NCI-H446 treated with DMSO at 0.1 percent for 48 hours (cell line): Measurements from ENCODE around the gene MT1X.

Experiments
- DNase-seq: peaks from one replicate; lab custom pipeline; 2025; lab: John Stamatoyannopoulos, UW

MT1X gene

GRCh38 chr16:56679078-56679730, 3.1 kb upstream of the MT1X start:
- no peak for DNase-seq

GRCh38 chr16:56679818-56680217, 2.5 kb upstream of the MT1X start:
- DNase-seq, result no peak

DNA sequence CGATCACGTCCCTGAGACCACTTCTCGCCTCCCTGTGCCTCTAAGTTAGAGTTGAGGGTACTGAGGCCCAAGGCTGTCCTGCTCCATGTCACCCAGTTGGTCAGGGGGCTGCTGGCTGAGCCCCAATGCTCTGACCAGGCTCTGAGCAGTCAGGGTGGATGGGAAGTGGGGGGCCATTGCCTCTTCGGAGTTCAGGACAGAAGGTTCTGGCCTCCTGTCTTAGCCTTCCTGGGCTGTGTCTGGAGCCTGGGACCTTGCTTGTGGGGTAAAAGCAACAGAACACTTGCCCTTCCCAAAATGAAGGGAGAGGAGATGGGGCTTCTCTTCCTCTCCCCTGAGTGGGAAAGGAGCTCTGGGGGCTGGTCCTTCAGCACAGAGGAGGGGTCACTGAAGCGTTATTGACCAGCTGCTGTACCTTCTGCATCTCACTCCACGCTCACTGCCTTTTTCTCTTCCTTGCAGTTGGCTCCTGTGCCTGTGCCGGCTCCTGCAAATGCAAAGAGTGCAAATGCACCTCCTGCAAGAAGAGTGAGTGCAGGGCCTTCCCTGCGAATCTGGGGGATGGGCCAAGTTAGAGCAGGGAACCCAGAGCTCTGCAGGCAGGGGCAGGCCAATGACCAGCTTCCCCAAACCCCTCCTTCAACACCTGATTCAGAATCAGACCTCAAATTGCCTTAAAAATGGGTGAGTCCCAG, 580 bp downstream of the MT1X start:
- no peak for DNase-seq

GRCh38 chr16:56683424-56684172, 1.3 kb downstream of the MT1X start:
- DNase-seq, result no peak

DNA sequence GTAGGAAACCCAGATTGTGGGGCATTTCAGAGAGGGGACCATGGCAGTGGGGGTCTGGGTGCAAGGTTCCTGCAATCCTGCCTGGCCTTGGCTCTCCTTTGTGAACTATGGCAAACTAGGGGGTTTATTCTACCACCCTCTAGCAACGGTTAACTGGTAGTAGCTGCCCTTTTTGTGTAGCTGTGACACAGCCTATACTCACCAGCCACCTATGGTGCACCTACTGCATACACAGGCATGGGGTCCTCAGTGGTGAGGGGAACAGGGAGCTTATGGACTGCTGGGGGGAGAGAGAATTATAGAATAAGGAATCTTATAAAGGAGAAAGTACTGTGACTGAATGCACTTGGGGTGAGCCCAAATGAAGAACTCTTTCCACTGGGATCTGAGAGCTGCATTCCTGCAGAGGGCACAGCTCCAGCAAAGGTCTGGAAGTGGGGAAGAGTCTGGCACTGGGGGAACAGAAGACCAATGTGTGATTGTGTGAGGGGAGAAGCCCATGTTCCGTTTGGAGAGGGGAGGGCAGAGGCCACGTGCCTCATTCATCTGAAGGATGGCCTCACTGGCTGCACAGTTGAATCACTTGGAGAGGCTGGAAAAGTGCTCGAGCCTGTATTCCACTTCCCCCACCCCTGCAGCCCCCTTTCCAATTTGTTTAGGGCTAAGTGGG, 2.1 kb downstream of the MT1X start:
- DNase-seq, result no peak

- DNase-seq, result no peak
Observed at GRCh38 chr16:56684926-56685590, 2.8 kb downstream of the MT1X start.

DNA sequence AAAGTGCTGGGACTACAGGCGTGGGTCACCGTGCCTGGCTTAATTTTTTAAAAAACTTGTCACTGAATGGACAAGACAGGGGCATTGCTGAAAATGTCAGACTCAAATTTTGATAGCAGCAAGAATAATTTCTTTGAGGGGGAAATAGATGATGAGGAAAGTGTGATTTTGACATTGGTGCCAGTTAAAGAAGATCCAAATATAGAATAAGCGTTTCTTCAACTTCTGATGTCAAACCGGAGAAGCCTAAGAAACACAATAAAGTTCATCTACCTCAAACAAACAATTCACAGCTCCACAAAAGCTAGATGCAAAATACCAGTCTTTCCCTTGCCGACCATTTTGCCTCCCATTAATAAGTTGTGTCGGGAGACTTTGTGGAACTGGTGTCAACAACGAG, 4.5 kb downstream of the MT1X start:
- no peak for DNase-seq

GRCh38 chr16:56688762-56689161, 6.5 kb downstream of the MT1X start:
- DNase-seq, result no peak

- DNase-seq, result no peak
Observed at GRCh38 chr16:56689171-56689570, 6.9 kb downstream of the MT1X start.

DNA sequence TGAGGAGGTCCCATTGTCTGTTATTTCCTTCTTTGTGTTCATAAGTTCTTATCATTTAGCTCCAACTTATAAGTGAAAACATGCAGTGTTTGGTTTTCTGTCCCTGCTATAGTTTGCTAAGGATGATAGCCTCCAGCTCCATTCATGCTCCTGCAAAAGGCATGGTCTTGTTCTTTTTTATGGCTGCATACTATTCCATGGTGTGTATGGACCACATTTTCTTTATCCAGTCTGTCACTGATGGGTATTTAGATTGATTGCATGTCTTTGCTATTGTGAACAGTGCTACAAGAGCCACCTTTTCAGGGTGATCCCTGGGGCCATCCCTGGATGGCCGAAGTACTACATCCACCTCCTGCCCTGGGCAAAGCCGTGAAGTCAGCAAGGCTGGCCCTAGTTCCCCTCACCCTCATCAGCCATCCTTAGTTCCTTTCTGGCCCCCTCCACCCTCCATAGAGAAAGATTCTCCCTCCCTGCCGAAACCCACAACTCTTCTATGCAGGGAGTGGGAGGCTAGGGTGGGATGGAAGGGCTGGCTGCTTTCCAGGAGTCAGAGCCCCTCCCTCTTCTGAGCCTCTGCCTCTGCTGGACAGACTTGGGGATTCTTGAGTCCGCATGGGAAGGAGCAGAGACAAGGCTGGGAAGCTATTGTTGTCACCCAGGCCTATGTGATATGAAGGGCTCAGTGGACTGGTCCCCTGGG, 8.3 kb downstream of the MT1X start:
- no peak for DNase-seq

GRCh38 chr16:56691885-56692284, 9.6 kb downstream of the MT1X start:
- no peak for DNase-seq

GRCh38 chr16:56695246-56695645, 13.0 kb downstream of the MT1X start:
- DNase-seq, result no peak

GRCh38 chr16:56697456-56698155, 15.3 kb downstream of the MT1X start:
- no peak for DNase-seq

DNA sequence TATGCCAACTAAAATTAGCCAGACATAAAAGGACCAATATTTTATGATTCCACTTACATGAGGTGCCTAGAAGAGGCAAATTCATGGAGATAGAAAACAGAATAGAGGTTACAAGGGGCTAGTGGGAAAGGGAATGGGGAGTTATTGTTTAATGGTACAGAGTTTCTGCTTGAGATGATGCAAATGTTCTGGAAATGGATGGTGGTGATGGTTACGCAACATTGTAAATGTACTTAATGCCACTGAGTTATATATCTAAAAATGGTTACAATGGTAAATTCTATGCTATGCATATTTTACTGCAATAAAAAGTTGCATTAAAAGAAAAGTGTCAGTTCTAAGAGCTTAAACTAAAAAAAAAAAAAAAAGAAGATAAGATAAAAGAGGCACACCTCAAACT, 17.9 kb downstream of the MT1X start:
- DNase-seq, result no peak

- DNase-seq, result no peak
Observed at GRCh38 chr16:56700631-56701030, 18.4 kb downstream of the MT1X start.

- DNase-seq, result no peak
Observed at GRCh38 chr16:56701534-56701933, 19.3 kb downstream of the MT1X start.

DNA sequence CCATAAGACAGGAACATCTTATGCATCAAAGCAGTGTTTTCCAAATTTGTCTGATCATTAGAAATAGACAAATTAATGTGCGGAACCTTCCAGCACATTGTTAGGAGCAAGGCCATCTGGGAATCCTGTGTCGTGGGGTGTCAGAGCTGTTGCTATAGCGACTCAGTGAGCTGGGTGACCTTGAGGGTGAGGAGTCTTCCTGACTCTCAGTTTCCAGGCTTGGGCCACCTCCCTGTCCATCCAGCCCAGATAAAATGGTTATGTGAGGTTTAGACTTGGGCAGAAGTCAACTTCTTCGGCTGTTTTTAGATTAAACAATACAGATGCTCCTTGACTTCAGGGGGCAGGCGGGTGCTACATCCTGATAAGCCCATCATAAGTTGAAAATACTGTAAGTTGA, 20.6 kb downstream of the MT1X start:
- DNase-seq, result no peak

- DNase-seq, result no peak
Observed at GRCh38 chr16:56708525-56709442, 26.5 kb downstream of the MT1X start.

- DNase-seq, result no peak
Observed at GRCh38 chr16:56709443-56710040, 27.3 kb downstream of the MT1X start.
